ENCODE data around the gene MYLK3. TPM values are rescaled to one million over a fixed set of nuclear protein-coding genes. Genes with fewer than 3 reads are reported as not detected.

Gene MYLK3
- total and polyA plus RNA-seq, 2 donors (not counting 3 experiments of a cell fraction or from before 2014, with no cell fraction given): not detected

DNA sequence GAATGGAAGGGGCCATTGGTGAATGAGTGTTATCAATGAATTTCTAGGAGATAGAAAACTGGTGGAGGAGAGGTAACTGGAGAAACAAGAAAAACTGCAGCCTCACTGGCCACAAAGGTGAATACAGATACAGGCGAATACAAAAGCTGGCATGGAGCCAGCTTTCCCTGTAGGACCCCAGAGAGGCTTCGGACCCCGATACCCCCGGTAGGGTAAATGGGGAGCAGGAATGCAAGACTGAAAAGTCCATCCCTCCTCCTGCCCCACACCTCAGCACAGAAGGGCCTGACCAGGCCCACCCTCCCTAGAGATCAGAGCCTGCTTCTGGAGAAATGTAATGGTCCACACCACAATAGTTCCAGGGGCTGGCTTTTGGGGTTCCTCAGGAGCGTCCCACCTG, 4.9 kb upstream of the MYLK3 start:
- dilution Hi-C loops (cut with MboI; ENCODE audit: extremely low pct_ligation_motif_present, low sequenced_read_pairs): no loop called here
- Histone ChIP-seq H3K9me3 (replicated peaks; ENCODE audit: control insufficient read depth, insufficient read depth, low read length) (no peaks in the 10 kb centered on the region), H3K4me3 (replicated peaks in 1 of 3; ENCODE audit: insufficient read depth in 1 of 3, low read depth in 1 of 3, low read length in 3 of 3) (no peak overlapping the region), H3K9ac (replicated peaks; ENCODE audit: extremely low read depth, insufficient read depth, low read length) (no peak overlapping the region), H3K9me1 (replicated peaks; ENCODE audit: control insufficient read depth, extremely low read depth, insufficient read depth, low read length) (no peaks in the 10 kb centered on the region), H3K27ac (ENCODE audit: insufficient read depth, low read depth, low read length) (no peak overlapping the region), H3K79me2 (ENCODE audit: control insufficient read depth, insufficient read depth, low read length) (no peaks in the 10 kb centered on the region), H3K36me3 (ENCODE audit: control insufficient read depth in 2 of 2, extremely low read depth in 1 of 2, insufficient read depth in 2 of 2, low read length in 2 of 2) (no peaks in the 10 kb centered on the region), H3K27me3 (ENCODE audit: control insufficient read depth in 2 of 2, insufficient read depth in 2 of 2, low read length in 2 of 2) (peaks cover 0 to 7% of the 10 kb centered on the region in 2 experiments), H2AFZ (ENCODE audit: low read depth, low read length) (no peak overlapping the region), H3K4me1 (ENCODE audit: control insufficient read depth, extremely low read depth, insufficient read depth, low read length) (no peaks in the 10 kb centered on the region), H4K20me1 (replicated peaks; ENCODE audit: control insufficient read depth, extremely low read depth, insufficient read depth, low read length) (no peaks in the 10 kb centered on the region), H3K4me2 (ENCODE audit: insufficient read depth, low read length) (no peak overlapping the region)
- DNase-seq (ENCODE audit: low read depth, low spot score) (no peak), FAIRE-seq (no peak)
- no TSS peak for BruUV-seq (replicated peaks)
- ChIA-PET POLR2A (no interaction called here), CTCF (no interaction called here)
- TF ChIP-seq JUN (IDR thresholded peaks at IDR 0.05; ENCODE audit: borderline replicate concordance, insufficient read depth, insufficient read length, low read depth) (no peak), GATA2 (IDR thresholded peaks at IDR 0.05; ENCODE audit: insufficient read depth, insufficient read length, low read depth, low read length) (no peak)
- intact Hi-C loops (cut with micrococcal nuclease): no loop called here

GRCh38 chr16:46751381-46751780, 3.2 kb upstream of the MYLK3 start:
- no peak overlapping the region for H3K4me2 ChIP-seq (ENCODE audit: insufficient read depth, low read length)
- no peaks in the 10 kb centered on the region for H3K4me1 ChIP-seq (ENCODE audit: control insufficient read depth, extremely low read depth, insufficient read depth, low read length)
- ChIA-PET POLR2A (no interaction called here), CTCF (no interaction called here)
- intact Hi-C loops (cut with micrococcal nuclease) (no loop called here), dilution Hi-C loops (cut with MboI; ENCODE audit: extremely low pct_ligation_motif_present, low sequenced_read_pairs) (no loop called here)
- H3K36me3 ChIP-seq (ENCODE audit: control insufficient read depth in 2 of 2, extremely low read depth in 1 of 2, insufficient read depth in 2 of 2, low read length in 2 of 2): no peaks in the 10 kb centered on the region
- TF ChIP-seq MYC (IDR thresholded peaks at IDR 0.05; ENCODE audit: low read depth, low read length) (no peak), EZH2 (IDR thresholded peaks at IDR 0.05; ENCODE audit: borderline replicate concordance, low read depth, low read length, severe bottlenecking) (no peak), JUN (IDR thresholded peaks at IDR 0.05; ENCODE audit: borderline replicate concordance, insufficient read depth, insufficient read length, low read depth) (no peak), POLR2A (IDR thresholded peaks at IDR 0.05; ENCODE audit: low read depth, low read length) (no peak), FOS (IDR thresholded peaks at IDR 0.05; ENCODE audit: borderline replicate concordance, insufficient read depth, low read length) (no peak), MAX (IDR thresholded peaks at IDR 0.05; ENCODE audit: insufficient read depth, insufficient read length) (no peak), GATA2 (IDR thresholded peaks at IDR 0.05; ENCODE audit: insufficient read depth, insufficient read length, low read depth, low read length) (no peak), POLR2AphosphoS5 (IDR thresholded peaks at IDR 0.05; ENCODE audit: insufficient read depth, low read depth, low read length) (no peak)
- TF ChIP-seq, protein P1, sequence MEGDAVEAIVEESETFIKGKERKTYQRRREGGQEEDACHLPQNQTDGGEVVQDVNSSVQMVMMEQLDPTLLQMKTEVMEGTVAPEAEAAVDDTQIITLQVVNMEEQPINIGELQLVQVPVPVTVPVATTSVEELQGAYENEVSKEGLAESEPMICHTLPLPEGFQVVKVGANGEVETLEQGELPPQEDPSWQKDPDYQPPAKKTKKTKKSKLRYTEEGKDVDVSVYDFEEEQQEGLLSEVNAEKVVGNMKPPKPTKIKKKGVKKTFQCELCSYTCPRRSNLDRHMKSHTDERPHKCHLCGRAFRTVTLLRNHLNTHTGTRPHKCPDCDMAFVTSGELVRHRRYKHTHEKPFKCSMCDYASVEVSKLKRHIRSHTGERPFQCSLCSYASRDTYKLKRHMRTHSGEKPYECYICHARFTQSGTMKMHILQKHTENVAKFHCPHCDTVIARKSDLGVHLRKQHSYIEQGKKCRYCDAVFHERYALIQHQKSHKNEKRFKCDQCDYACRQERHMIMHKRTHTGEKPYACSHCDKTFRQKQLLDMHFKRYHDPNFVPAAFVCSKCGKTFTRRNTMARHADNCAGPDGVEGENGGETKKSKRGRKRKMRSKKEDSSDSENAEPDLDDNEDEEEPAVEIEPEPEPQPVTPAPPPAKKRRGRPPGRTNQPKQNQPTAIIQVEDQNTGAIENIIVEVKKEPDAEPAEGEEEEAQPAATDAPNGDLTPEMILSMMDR (IDR thresholded peaks at IDR 0.05; ENCODE audit: extremely low read depth in 1 of 2, insufficient read depth in 1 of 2, low read depth in 1 of 2, low read length in 2 of 2): no peak
- peaks cover 0 to under 1% of the 10 kb centered on the region in 2 experiments for H3K27me3 ChIP-seq (ENCODE audit: control insufficient read depth in 2 of 2, insufficient read depth in 2 of 2, low read length in 2 of 2)
- no TSS peak for BruUV-seq (replicated peaks)
- no peaks in the 10 kb centered on the region for H3K79me2 ChIP-seq (ENCODE audit: control insufficient read depth, insufficient read depth, low read length)
- H4K20me1 ChIP-seq (replicated peaks; ENCODE audit: control insufficient read depth, extremely low read depth, insufficient read depth, low read length): no peaks in the 10 kb centered on the region
- FAIRE-seq (no peak), DNase-seq (ENCODE audit: low read depth, low spot score) (no peak)
- H3K9ac ChIP-seq (replicated peaks; ENCODE audit: extremely low read depth, insufficient read depth, low read length): no peak overlapping the region
- H3K27ac ChIP-seq (ENCODE audit: insufficient read depth, low read depth, low read length): no peak overlapping the region
- H3K9me1 ChIP-seq (replicated peaks; ENCODE audit: control insufficient read depth, extremely low read depth, insufficient read depth, low read length): no peaks in the 10 kb centered on the region
- no peaks in the 10 kb centered on the region for H3K9me3 ChIP-seq (replicated peaks; ENCODE audit: control insufficient read depth, insufficient read depth, low read length)
- no peak overlapping the region for H2AFZ ChIP-seq (ENCODE audit: low read depth, low read length)
- no peak overlapping the region for H3K4me3 ChIP-seq (replicated peaks in 1 of 3; ENCODE audit: insufficient read depth in 1 of 3, low read depth in 1 of 3, low read length in 3 of 3)
